ENCODE results near the gene PTPA.

The PTPA gene

DNA sequence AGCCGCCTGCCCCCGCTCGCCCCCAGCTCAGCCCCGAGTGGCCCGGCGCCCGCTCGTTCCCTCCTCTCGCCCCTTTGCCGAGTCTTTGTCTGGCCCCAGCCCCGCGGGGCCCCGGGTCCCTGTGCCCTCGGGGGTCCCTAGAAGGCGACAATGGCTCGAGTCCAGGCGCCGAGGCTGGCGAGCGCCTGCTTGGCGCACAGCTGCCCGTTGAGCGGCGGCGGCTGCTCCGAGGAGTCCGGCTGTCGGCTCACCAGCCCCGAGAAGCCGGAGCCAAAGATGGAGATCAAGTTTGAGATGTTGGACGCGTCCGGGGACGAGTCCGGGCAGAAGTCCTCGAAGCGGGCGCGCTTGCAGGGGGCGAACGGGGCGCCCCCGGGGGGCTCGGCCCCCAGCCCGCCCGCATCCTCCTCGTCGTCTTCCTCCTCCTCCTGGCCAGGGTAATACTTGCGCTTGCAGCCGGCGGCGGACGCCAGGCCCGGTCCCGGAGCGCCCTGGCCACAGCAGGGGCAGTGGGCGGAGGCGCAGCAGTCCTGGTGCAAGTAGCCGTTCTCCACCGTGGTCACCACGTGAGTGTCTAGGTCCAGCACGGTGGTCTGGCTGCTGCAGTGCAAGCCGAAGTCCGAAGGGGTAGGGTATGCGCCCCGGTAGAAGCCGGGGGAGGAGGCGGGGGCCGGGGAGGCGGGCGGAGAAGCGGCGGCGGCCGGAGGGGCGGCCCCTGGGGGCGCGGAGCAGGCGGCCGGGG is 65.7 kb downstream of the PTPA start:
- peaks cover 44% of the 10 kb centered on the region for H3K27me3 ChIP-seq (ENCODE audit: low read depth, low read length)
- peaks cover 12% of the 10 kb centered on the region; the same call in 1 of the 2 replicates for H3K4me1 ChIP-seq (ENCODE audit: low read length)

GRCh38 chr9:129177443-129177790 is 66.2 kb downstream of the PTPA start:
- Histone ChIP-seq H4K20me1 (ENCODE audit: insufficient read depth, low read length) (no peaks in the 10 kb centered on the region), H3K79me2 (ENCODE audit: low read length) (no peaks in the 10 kb centered on the region), H3K27me3 (ENCODE audit: low read depth, low read length) (peaks cover 38% of the 10 kb centered on the region), H3K4me3 (ENCODE audit: low read length) (peak overlapping the region; percentile 74), H3K27ac (ENCODE audit: low read length) (no peak overlapping the region), H3K4me2 (ENCODE audit: low read length) (peak overlapping the region; percentile 66), H3K9me3 (ENCODE audit: insufficient read depth, low read length) (no peaks in the 10 kb centered on the region), H2AFZ (ENCODE audit: low read depth, low read length) (no peak overlapping the region), H3K9ac (ENCODE audit: low read length) (no peak overlapping the region), H3K36me3 (replicated peaks; ENCODE audit: low read depth, low read length) (no peaks in the 10 kb centered on the region), H3K4me1 (ENCODE audit: low read length) (peaks cover 12% of the 10 kb centered on the region; the same call in 1 of the 2 replicates)
- TF ChIP-seq CTCF (IDR thresholded peaks at IDR 0.05; ENCODE audit: low read depth, low read length) = no peak
- TF ChIP-seq EZH2phosphoT487 (IDR thresholded peaks at IDR 0.05; ENCODE audit: low read depth) = no peak

More for the DNA sequence above, 65.7 kb downstream of the PTPA start:
- Histone ChIP-seq H3K79me2 (ENCODE audit: low read length) (no peaks in the 10 kb centered on the region), H2AFZ (ENCODE audit: low read depth, low read length) (no peak overlapping the region), H3K36me3 (replicated peaks; ENCODE audit: low read depth, low read length) (no peaks in the 10 kb centered on the region), H3K4me3 (ENCODE audit: low read length) (peak overlapping the region; percentile 79), H3K27ac (ENCODE audit: low read length) (no peak overlapping the region), H3K9me3 (ENCODE audit: insufficient read depth, low read length) (no peaks in the 10 kb centered on the region), H3K9ac (ENCODE audit: low read length) (peak overlapping the region; percentile 62), H4K20me1 (ENCODE audit: insufficient read depth, low read length) (no peaks in the 10 kb centered on the region), H3K4me2 (ENCODE audit: low read length) (peak overlapping the region; percentile 100)
- no peak for TF ChIP-seq EZH2phosphoT487 (IDR thresholded peaks at IDR 0.05; ENCODE audit: low read depth)
- TF ChIP-seq CTCF (IDR thresholded peaks at IDR 0.05; ENCODE audit: low read depth, low read length) = no peak

DNA sequence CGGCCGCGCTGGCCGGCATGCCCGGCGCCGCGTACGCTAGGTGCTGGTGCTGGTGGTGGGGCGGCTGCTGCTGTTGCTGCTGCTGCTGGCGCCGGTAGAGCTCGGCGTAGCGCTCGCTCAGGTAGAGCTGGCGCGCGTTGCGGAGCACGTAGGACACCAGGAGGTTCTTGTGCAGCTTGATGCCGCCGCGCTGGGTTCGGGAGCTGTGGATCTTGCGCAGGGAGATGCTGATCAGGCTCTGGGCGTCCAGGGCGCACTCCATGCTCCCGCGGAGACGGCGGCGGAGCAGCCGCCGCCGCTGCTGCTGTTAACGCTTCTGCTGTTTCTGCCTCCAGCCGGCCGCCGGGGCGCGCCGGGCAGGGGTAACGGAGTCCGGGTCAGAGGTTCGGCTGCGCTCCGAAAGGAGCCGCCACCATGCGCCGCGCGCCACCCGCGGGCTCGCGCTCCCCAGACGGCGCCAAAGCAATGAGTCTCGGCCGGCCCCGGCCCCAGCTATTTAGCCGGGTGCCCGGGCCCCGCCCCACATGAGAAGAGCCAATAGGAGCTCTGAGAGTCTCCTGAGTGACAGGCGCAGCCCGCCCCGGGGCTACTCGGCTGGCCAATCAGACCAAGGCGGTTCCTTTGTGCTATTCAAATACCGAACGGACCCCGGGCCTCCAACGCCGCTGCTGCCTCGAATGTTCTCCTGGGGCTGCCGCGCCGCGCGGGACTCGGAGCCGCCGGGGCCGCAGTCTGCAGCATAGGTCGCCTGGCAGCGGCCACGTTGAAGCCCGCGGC is 66.8 kb downstream of the PTPA start, which contains the start of gene IER5L:
Gene IER5L (minus strand): TSS at position 471 of the 777 bp plus-strand sequence. CDS start 209 bp downstream, at position 262.
- H3K27ac ChIP-seq (ENCODE audit: low read length) = no peak within 1 kb of the TSS
- H3K9ac ChIP-seq (ENCODE audit: low read length) = peak within 1 kb of the TSS; percentile 62
- TF ChIP-seq CTCF (IDR thresholded peaks at IDR 0.05; ENCODE audit: low read depth, low read length) (no peak), EZH2phosphoT487 (IDR thresholded peaks at IDR 0.05; ENCODE audit: low read depth) (no peak)
- no peaks in the 10 kb centered on the region for H4K20me1 ChIP-seq (ENCODE audit: insufficient read depth, low read length)
- peak within 1 kb of the TSS; percentile 100 for H3K4me2 ChIP-seq (ENCODE audit: low read length)
- peaks cover 12% of the 10 kb centered on the region; the same call in 1 of the 2 replicates for H3K4me1 ChIP-seq (ENCODE audit: low read length)
- no peaks in the 10 kb centered on the region for H3K9me3 ChIP-seq (ENCODE audit: insufficient read depth, low read length)
- H2AFZ ChIP-seq (ENCODE audit: low read depth, low read length) = no peak within 1 kb of the TSS; the same call in 1 of the 2 replicates
- H3K36me3 ChIP-seq (replicated peaks; ENCODE audit: low read depth, low read length) = no peaks in the 10 kb centered on the region
- H3K27me3 ChIP-seq (ENCODE audit: low read depth, low read length) = peaks cover 33% of the 10 kb centered on the region
- H3K79me2 ChIP-seq (ENCODE audit: low read length) = no peaks in the 10 kb centered on the region
- peak within 1 kb of the TSS; percentile 79 for H3K4me3 ChIP-seq (ENCODE audit: low read length)
